GM18907 (cell line): ENCODE data around the gene BASP1.
A peak's percentile ranks its signal among the peaks of the same experiment; 100 is the strongest.
"Not testable (repeated sequence)": the region's sequence is repeated elsewhere in the genome, so short reads cannot be mapped to it uniquely, and the experiment has no call there.

Experiments used
- ATAC-seq: cut with Tn5 transposase; IDR thresholded peaks from one replicate; pipeline ENCODE4 v1.9.1; 2021; ENCODE audit warnings: mild to moderate bottlenecking, moderate library complexity; ENCODE audit not compliant: unreplicated experiment

The BASP1 gene

GRCh38 chr5:17190799-17191391 is 26.5 kb upstream of the BASP1 start:
- ATAC-seq, result no peak

GRCh38 chr5:17191574-17191973 is 25.9 kb upstream of the BASP1 start:
- ATAC-seq, result not testable (repeated sequence)

- ATAC-seq, result no peak
Measured at GRCh38 chr5:17192191-17192590, 25.2 kb upstream of the BASP1 start.

- ATAC-seq, result no peak
Measured at GRCh38 chr5:17196024-17196423, 21.4 kb upstream of the BASP1 start.

- ATAC-seq, result no peak
Measured at GRCh38 chr5:17196697-17197096, 20.7 kb upstream of the BASP1 start.

- peak; percentile 93 for ATAC-seq
Measured at GRCh38 chr5:17203329-17204132, 13.9 kb upstream of the BASP1 start.

GRCh38 chr5:17204133-17204489 is 13.3 kb upstream of the BASP1 start:
- peak; percentile 11 for ATAC-seq

GRCh38 chr5:17206021-17206420 is 11.4 kb upstream of the BASP1 start:
- ATAC-seq, result no peak

GRCh38 chr5:17212191-17212590 is 5.2 kb upstream of the BASP1 start:
- ATAC-seq, result no peak

GRCh38 chr5:17212996-17213395 is 4.4 kb upstream of the BASP1 start:
- ATAC-seq, result no peak

- ATAC-seq, result no peak
Measured at GRCh38 chr5:17213938-17214337, 3.5 kb upstream of the BASP1 start.

GRCh38 chr5:17214893-17215292 is 2.5 kb upstream of the BASP1 start:
- ATAC-seq, result no peak

GRCh38 chr5:17215361-17215760 is 2.1 kb upstream of the BASP1 start:
- no peak for ATAC-seq

GRCh38 chr5:17216176-17216973 is 1.1 kb upstream of the BASP1 start:
- ATAC-seq, result peak; percentile 50

GRCh38 chr5:17216974-17217492 is 398 bp upstream of the BASP1 start:
- ATAC-seq, result no peak

GRCh38 chr5:17218353-17219005 is 1.0 kb downstream of the BASP1 start:
- ATAC-seq, result peak; percentile 39

- peak; percentile 24 for ATAC-seq
Measured at GRCh38 chr5:17219006-17219422, 1.6 kb downstream of the BASP1 start.

- ATAC-seq, result no peak
Measured at GRCh38 chr5:17219469-17219868, 2.0 kb downstream of the BASP1 start.

GRCh38 chr5:17219992-17220391 is 2.6 kb downstream of the BASP1 start:
- no peak for ATAC-seq

- ATAC-seq, result no peak
Measured at GRCh38 chr5:17220469-17220868, 3.0 kb downstream of the BASP1 start.
